GM12878 (cell line): ENCODE measurements around the gene MYBL2. TPM values are rescaled to one million over a fixed set of nuclear protein-coding genes. Genes with fewer than 3 reads are reported as not detected.

ENCODE experiments used
- ATAC-seq: fragments of 200-7000 bp; cut with Tn5 transposase; 3 replicates; pipeline ENCODE4 v1.9.1; 2020; ENCODE audit warnings: mild to moderate bottlenecking, moderate library complexity
- BruUV-seq: library from RNA; stranded (reverse); fragments of 400-500 nt; replicated peaks from 2 replicates; lab custom pipeline; 2021; lab: Mats Ljungman, UMichigan
- CTCF ChIA-PET: fragments of 300-600 bp; sonication (Branson Sonifier 250); formaldehyde crosslinking; extraction: SDS; loops from one replicate; lab custom pipeline; 2021; ENCODE audit warnings: inconsistent platforms; lab: Yijun Ruan, JAX
- POLR2A ChIA-PET: fragments of 350-600 bp; formaldehyde crosslinking; extraction: SDS; loops from one replicate; lab custom pipeline; 2021; ENCODE audit warnings: inconsistent platforms; lab: Charles Lee
- RAD21 ChIA-PET: fragments of 300-600 bp; sonication (Branson Sonifier 250); formaldehyde crosslinking; loops from one replicate; lab custom pipeline; 2023; ENCODE audit warnings: antibody characterized with exemption; ENCODE audit not compliant: unreplicated experiment; lab: Charles Lee
- SMC1A ChIA-PET: fragments of 300-600 bp; sonication (Branson Sonifier 250); formaldehyde crosslinking; loops from one replicate; lab custom pipeline; 2023; ENCODE audit not compliant: unreplicated experiment, uncharacterized antibody; lab: Charles Lee
- DNase-seq: peaks from one replicate; pipeline ENCODE4 v3.0.0-alpha.2; 2011; ENCODE audit warnings: low read depth, low spot score
- FAIRE-seq: peaks from 3 replicates; lab custom pipeline; 2011; peaks lifted over from hg19 to GRCh38; lab: Jason Lieb, UNC
- H2AFZ ChIP-seq: 2 replicates; pipeline ENCODE4 v1.6.0; 2011; ENCODE audit warnings: low read depth, low read length, control low read depth; ENCODE audit not compliant: control insufficient read depth
- H3K27ac ChIP-seq: 2 replicates; pipeline ENCODE4 v1.5.1; 2011; ENCODE audit warnings: control low read depth; ENCODE audit not compliant: control insufficient read depth, insufficient read depth
- H3K27me3 ChIP-seq, 2 experiments: replicated peaks in 1 of 2; 2 replicates each; pipeline versions ENCODE4 v1.6.0 to v1.6.1; 2011; ENCODE audit warnings: low read length in 1 of 2; ENCODE audit not compliant: control insufficient read depth in 2 of 2, insufficient read depth in 2 of 2
- H3K36me3 ChIP-seq, 2 experiments: 2 replicates each; pipeline ENCODE4 v1.5.1; 2011; ENCODE audit warnings: low read length in 1 of 2; ENCODE audit not compliant: control insufficient read depth in 2 of 2, insufficient read depth in 2 of 2
- H3K4me1 ChIP-seq: 2 replicates; pipeline ENCODE4 v1.6.1; 2011; ENCODE audit warnings: mild to moderate bottlenecking, low read length, moderate library complexity, mixed read lengths; ENCODE audit not compliant: control insufficient read depth, insufficient read depth
- H3K4me2 ChIP-seq: 2 replicates; pipeline ENCODE4 v1.6.0; 2011; ENCODE audit warnings: control low read depth; ENCODE audit not compliant: control insufficient read depth, insufficient read depth
- H3K4me3 ChIP-seq: fragments of 200-600 bp; sonication (generic); 2 replicates; pipeline ENCODE4 v1.5.1; 2016
- H3K79me2 ChIP-seq: 2 replicates; pipeline ENCODE4 v1.6.0; 2011; ENCODE audit warnings: low read length; ENCODE audit not compliant: control insufficient read depth, insufficient read depth
- H3K9ac ChIP-seq: 2 replicates; pipeline ENCODE4 v1.8.0; 2011; ENCODE audit warnings: low read length, control low read depth, mixed read lengths; ENCODE audit not compliant: control insufficient read depth, insufficient read depth
- H3K9me3 ChIP-seq: replicated peaks from 3 replicates; pipeline ENCODE4 v1.5.1; 2011; ENCODE audit warnings: mild to moderate bottlenecking, low read length; ENCODE audit not compliant: control insufficient read depth, insufficient read depth
- H4K20me1 ChIP-seq: 2 replicates; pipeline ENCODE4 v1.6.0; 2011; ENCODE audit not compliant: control insufficient read depth, insufficient read depth
- CBX3 ChIP-seq: fragments of 200-600 bp; sonication (generic); IDR thresholded peaks from 2 replicates; pipeline ENCODE4 v1.6.1; 2016; ENCODE audit warnings: low read depth, borderline replicate concordance
- CHD1 ChIP-seq: IDR thresholded peaks from 2 replicates; pipeline ENCODE4 v1.6.1; 2012; ENCODE audit warnings: low read depth, low read length, improper control_type of control experiment
- ESRRA ChIP-seq: IDR thresholded peaks from 2 replicates; pipeline ENCODE4 v1.6.1; 2012; ENCODE audit warnings: mild to moderate bottlenecking, low read length, improper control_type of control experiment
- FOXK2 ChIP-seq: fragments of 450-650 bp; IDR thresholded peaks from 2 replicates; pipeline ENCODE4 v1.6.1; 2017; ENCODE audit warnings: mild to moderate bottlenecking, moderate library complexity
- JUNB ChIP-seq: IDR thresholded peaks from 2 replicates; pipeline ENCODE4 v1.6.1; 2016; ENCODE audit warnings: antibody characterized with exemption, mild to moderate bottlenecking
- MYB ChIP-seq: fragments of 150-350 bp; IDR thresholded peaks from 2 replicates; pipeline ENCODE4 v1.6.1; 2014; ENCODE audit warnings: mild to moderate bottlenecking, low read depth, low read length, borderline replicate concordance
- NFIC ChIP-seq: IDR thresholded peaks from 2 replicates; pipeline ENCODE4 v1.6.1; 2012; ENCODE audit warnings: low read depth, mild to moderate bottlenecking, inconsistent platforms, low read length, moderate library complexity
- NKRF ChIP-seq: fragments of 450-650 bp; conservative IDR thresholded peaks from 2 replicates; pipeline ENCODE4 v1.6.1; 2017; ENCODE audit warnings: mild to moderate bottlenecking, moderate library complexity
- NR2C2 ChIP-seq: IDR thresholded peaks from 2 replicates; pipeline ENCODE4 v1.6.1; 2011; ENCODE audit warnings: borderline replicate concordance, low read depth; ENCODE audit not compliant: control insufficient read depth, insufficient read length
- PML ChIP-seq: IDR thresholded peaks from 2 replicates; pipeline ENCODE4 v1.6.1; 2012; ENCODE audit warnings: low read length, inconsistent platforms
- SUZ12 ChIP-seq: fragments of 200-600 bp; sonication (generic); IDR thresholded peaks from one replicate; pipeline ENCODE4 v1.6.1; 2018; ENCODE audit warnings: antibody characterized with exemption, mild to moderate bottlenecking; ENCODE audit not compliant: unreplicated experiment
- YY1 ChIP-seq: IDR thresholded peaks from 2 replicates; pipeline ENCODE4 v1.6.1; 2011; ENCODE audit warnings: low read depth, mild to moderate bottlenecking, low read length
- ZNF207 ChIP-seq: fragments of 450-650 bp; IDR thresholded peaks from 2 replicates; pipeline ENCODE4 v1.6.1; 2014; ENCODE audit warnings: antibody characterized with exemption, mild to moderate bottlenecking, borderline replicate concordance
- WGBS: methylation state at CpG from one replicate; pipeline ENCODE4 v1.1.6; 2016; ENCODE audit warnings: low lambda C conversion rate; ENCODE audit not compliant: insufficient replicate concordance, insufficient coverage; ENCODE audit errors: missing lambda C conversion rate; 5-methylcytosine and 5-hydroxymethylcytosine counted together
- in situ Hi-C: fragments of 300-500 bp; cut with MboI; formaldehyde crosslinking; loops from 9 replicates; pipeline ENCODE4 v1.14.3; 2018; ENCODE audit warnings: mixed read lengths
- intact Hi-C: fragments of 100-400 bp; cut with micrococcal nuclease; formaldehyde crosslinking; loops from one replicate; pipeline ENCODE4 v1.14.2; 2022; ENCODE audit not compliant: unreplicated experiment
- polyA plus RNA-seq, 11 experiments: library from polyadenylated mRNA; depleted of rRNA in 4 of 11; unstranded in 6 of 11; stranded (reverse) in 5 of 11; fragments of >200 nt; fragmentation: Nextera tagmentation in 4 of 11; fragmentation: Illumina TruSeq in 1 of 11; extraction: Ambion mirVana in 4 of 11; extraction: Trizol in 1 of 11; gene quantifications; 1 replicate in 1 of 11; 2 replicates in 10 of 11; pipeline versions ENCODE4 v1.2.1 to v1.2.3, GENCODE V29; 2011 to 2016; ENCODE audit warnings: inconsistent platforms in 2 of 11, missing spikeins in 2 of 11, low read depth in 1 of 11
- total RNA-seq, 4 experiments: library from RNA; depleted of rRNA in 3 of 4; stranded (reverse); fragments of >200 nt in 3 of 4; fragmentation: Illumina TruSeq in 1 of 4; extraction: Trizol in 1 of 4; gene quantifications; 2 replicates each; pipeline versions ENCODE4 v1.2.1 to v1.2.3, GENCODE V29; 2013 to 2021
- TF ChIP-seq, protein P1 (sequence below): fragments of 450-650 bp; IDR thresholded peaks from 2 replicates; pipeline ENCODE4 v1.6.1; 2016; ENCODE audit warnings: mild to moderate bottlenecking, moderate library complexity, borderline replicate concordance
- TF ChIP-seq, protein P2 (sequence below): fragments of 450-650 bp; IDR thresholded peaks from 2 replicates; pipeline ENCODE4 v1.6.1; 2014; ENCODE audit warnings: mild to moderate bottlenecking

The MYBL2 gene
- total and polyA plus RNA-seq, 10 of the 15 experiments (the other 5 are each of a cell fraction or from before 2014, with no cell fraction given), result 4.5 to 213 (median 74.2) TPM

- Histone ChIP-seq H3K9me3 (no peaks in the 10 kb centered on the region), H3K27me3 (no peaks in the 10 kb centered on the region), H4K20me1 (no peaks in the 10 kb centered on the region), H3K36me3 (no peaks in the 10 kb centered on the region), H3K9ac (peak overlapping the region; percentile 86; the same call in 1 of the 2 replicates), H3K4me2 (peak overlapping the region; percentile 31; the same call in 1 of the 2 replicates), H3K4me1 (peaks cover 11% of the 10 kb centered on the region), H3K79me2 (no peaks in the 10 kb centered on the region; the same call in 1 of the 2 replicates), H3K27ac (no peak overlapping the region), H2AFZ (no peak overlapping the region; the same call in 1 of the 2 replicates), H3K4me3 (0 out of 2 replicates have a peak overlapping the region, but pooled peaks have one; percentile 88)
- CTCF ChIA-PET, result interaction anchor here (1.4 kb wide), 1 partner anchor 117 kb away, joined by 3 read pairs; no protein-coding TSS in a partner anchor
- POLR2A ChIA-PET, result interaction anchor here (0.6 kb wide), 2 partner anchors 63 to 453 kb away, joined by 3 to 7 read pairs; no protein-coding TSS in a partner anchor
- WGBS, result 90% methylated on average over 2 of the region's 3 CpGs
- TF ChIP-seq NKRF (no peak), MYB (no peak), YY1 (no peak), JUNB (no peak), PML (no peak), CBX3 (no peak), SUZ12 (no peak), NR2C2 (no peak), FOXK2 (no peak), ZNF207 (no peak), NFIC (no peak), CHD1 (no peak), ESRRA (no peak)
- TF ChIP-seq, protein P1, sequence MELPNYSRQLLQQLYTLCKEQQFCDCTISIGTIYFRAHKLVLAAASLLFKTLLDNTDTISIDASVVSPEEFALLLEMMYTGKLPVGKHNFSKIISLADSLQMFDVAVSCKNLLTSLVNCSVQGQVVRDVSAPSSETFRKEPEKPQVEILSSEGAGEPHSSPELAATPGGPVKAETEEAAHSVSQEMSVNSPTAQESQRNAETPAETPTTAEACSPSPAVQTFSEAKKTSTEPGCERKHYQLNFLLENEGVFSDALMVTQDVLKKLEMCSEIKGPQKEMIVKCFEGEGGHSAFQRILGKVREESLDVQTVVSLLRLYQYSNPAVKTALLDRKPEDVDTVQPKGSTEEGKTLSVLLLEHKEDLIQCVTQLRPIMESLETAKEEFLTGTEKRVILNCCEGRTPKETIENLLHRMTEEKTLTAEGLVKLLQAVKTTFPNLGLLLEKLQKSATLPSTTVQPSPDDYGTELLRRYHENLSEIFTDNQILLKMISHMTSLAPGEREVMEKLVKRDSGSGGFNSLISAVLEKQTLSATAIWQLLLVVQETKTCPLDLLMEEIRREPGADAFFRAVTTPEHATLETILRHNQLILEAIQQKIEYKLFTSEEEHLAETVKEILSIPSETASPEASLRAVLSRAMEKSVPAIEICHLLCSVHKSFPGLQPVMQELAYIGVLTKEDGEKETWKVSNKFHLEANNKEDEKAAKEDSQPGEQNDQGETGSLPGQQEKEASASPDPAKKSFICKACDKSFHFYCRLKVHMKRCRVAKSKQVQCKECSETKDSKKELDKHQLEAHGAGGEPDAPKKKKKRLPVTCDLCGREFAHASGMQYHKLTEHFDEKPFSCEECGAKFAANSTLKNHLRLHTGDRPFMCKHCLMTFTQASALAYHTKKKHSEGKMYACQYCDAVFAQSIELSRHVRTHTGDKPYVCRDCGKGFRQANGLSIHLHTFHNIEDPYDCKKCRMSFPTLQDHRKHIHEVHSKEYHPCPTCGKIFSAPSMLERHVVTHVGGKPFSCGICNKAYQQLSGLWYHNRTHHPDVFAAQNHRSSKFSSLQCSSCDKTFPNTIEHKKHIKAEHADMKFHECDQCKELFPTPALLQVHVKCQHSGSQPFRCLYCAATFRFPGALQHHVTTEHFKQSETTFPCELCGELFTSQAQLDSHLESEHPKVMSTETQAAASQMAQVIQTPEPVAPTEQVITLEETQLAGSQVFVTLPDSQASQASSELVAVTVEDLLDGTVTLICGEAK, result no peak
- TF ChIP-seq, protein P2, sequence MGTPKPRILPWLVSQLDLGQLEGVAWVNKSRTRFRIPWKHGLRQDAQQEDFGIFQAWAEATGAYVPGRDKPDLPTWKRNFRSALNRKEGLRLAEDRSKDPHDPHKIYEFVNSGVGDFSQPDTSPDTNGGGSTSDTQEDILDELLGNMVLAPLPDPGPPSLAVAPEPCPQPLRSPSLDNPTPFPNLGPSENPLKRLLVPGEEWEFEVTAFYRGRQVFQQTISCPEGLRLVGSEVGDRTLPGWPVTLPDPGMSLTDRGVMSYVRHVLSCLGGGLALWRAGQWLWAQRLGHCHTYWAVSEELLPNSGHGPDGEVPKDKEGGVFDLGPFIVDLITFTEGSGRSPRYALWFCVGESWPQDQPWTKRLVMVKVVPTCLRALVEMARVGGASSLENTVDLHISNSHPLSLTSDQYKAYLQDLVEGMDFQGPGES, result no peak
- FAIRE-seq, result peak; percentile 23
- no TSS peak for BruUV-seq
- no peak for ATAC-seq
- no peak for DNase-seq
- SMC1A ChIA-PET, result no interaction called here
- in situ Hi-C loops, result no loop called here
- RAD21 ChIA-PET, result interaction anchor here (1.0 kb wide), 1 partner anchor 169 kb away, joined by 3 read pairs; no protein-coding TSS in a partner anchor
- intact Hi-C loops, result no loop called here
Observed at GRCh38 chr20:43655937-43656336, 11.0 kb upstream of the MYBL2 start.
